Panc1 (cell line): Measurements from ENCODE around the gene DNASE1L3. TPM values are rescaled to one million over a fixed set of nuclear protein-coding genes. Genes with fewer than 3 reads are reported as not detected.

Experiments used
- ATAC-seq: fragments of 200-7000 bp; cut with Tn5 transposase; 2 replicates; pipeline ENCODE4 v1.9.1; 2020; ENCODE audit warnings: mild to moderate bottlenecking, moderate library complexity
- BruUV-seq: library from RNA; stranded (reverse); fragments of 400-500 nt; replicated peaks from 2 replicates; lab custom pipeline; 2021; lab: Mats Ljungman, UMichigan
- CTCF ChIA-PET: fragments of 300-600 bp; sonication (Branson Sonifier 250); formaldehyde crosslinking; loops from one replicate; lab custom pipeline; 2022; ENCODE audit warnings: antibody characterized with exemption; lab: Charles Lee
- POLR2A ChIA-PET: fragments of 300-600 bp; sonication (Branson Sonifier 250); formaldehyde crosslinking; loops from one replicate; lab custom pipeline; 2022; ENCODE audit warnings: antibody characterized with exemption; lab: Charles Lee
- DNase-seq: peaks from one replicate; pipeline ENCODE4 v3.0.0-alpha.2; 2010; ENCODE audit warnings: low read depth, low spot score
- H3K27ac ChIP-seq: 2 replicates; pipeline ENCODE4 v1.5.1; 2011; ENCODE audit warnings: mild to moderate bottlenecking, low read length, inconsistent platforms
- H3K27me3 ChIP-seq: fragments of 200-500 bp; sonication (Bioruptor generic); 2 replicates; pipeline ENCODE4 v1.6.0; 2014; ENCODE audit warnings: low read length, inconsistent platforms; ENCODE audit not compliant: control insufficient read depth, insufficient read depth
- H3K36me3 ChIP-seq: fragments of 200-500 bp; sonication (Bioruptor generic); 2 replicates; pipeline ENCODE4 v1.5.1; 2014; ENCODE audit warnings: inconsistent platforms, mild to moderate bottlenecking, low read length, moderate library complexity; ENCODE audit not compliant: control insufficient read depth, insufficient read depth
- H3K4me1 ChIP-seq: 2 replicates; pipeline ENCODE4 v1.5.1; 2011; ENCODE audit warnings: inconsistent platforms, mild to moderate bottlenecking, low read length, moderate library complexity; ENCODE audit not compliant: control insufficient read depth, insufficient read depth
- H3K4me3 ChIP-seq, 2 experiments: 2 replicates each; pipeline ENCODE4 v1.5.1; 2011 to 2012; ENCODE audit warnings: low read depth in 2 of 2, low read length in 2 of 2, mild to moderate bottlenecking in 2 of 2, inconsistent platforms in 1 of 2, moderate library complexity in 1 of 2
- H3K9me3 ChIP-seq: fragments of 200-500 bp; sonication (Bioruptor generic); 2 replicates; pipeline ENCODE4 v1.5.1; 2014; ENCODE audit warnings: low read depth, mild to moderate bottlenecking, inconsistent platforms, low read length, moderate library complexity; ENCODE audit not compliant: control insufficient read depth, insufficient read depth
- CTCF ChIP-seq: fragments of 450-650 bp; IDR thresholded peaks from 2 replicates; pipeline ENCODE4 v1.5.1; 2017; ENCODE audit warnings: mild to moderate bottlenecking
- POLR2AphosphoS5 ChIP-seq: IDR thresholded peaks from 2 replicates; pipeline ENCODE4 v1.6.1; 2012; ENCODE audit warnings: mild to moderate bottlenecking, low read depth, low read length, moderate library complexity
- REST ChIP-seq, 2 experiments: IDR thresholded peaks; 2 replicates each; pipeline ENCODE4 v1.6.1; 2011 to 2012; ENCODE audit warnings: low read depth in 2 of 2, control low read depth in 1 of 2, low read length in 1 of 2, mild to moderate bottlenecking in 1 of 2, moderate library complexity in 1 of 2; ENCODE audit not compliant: insufficient read depth in 1 of 2
- SIN3A ChIP-seq: IDR thresholded peaks from 2 replicates; pipeline ENCODE4 v1.6.1; 2012; ENCODE audit warnings: low read depth, mild to moderate bottlenecking, low read length, moderate library complexity, borderline replicate concordance; ENCODE audit not compliant: insufficient read depth
- TCF7L2 ChIP-seq: IDR thresholded peaks from 2 replicates; pipeline ENCODE4 v1.6.1; 2011; ENCODE audit warnings: mild to moderate bottlenecking, low read depth, low read length, inconsistent platforms
- in situ Hi-C: cut with HindIII; loops from 2 replicates; pipeline ENCODE4 v1.10.0; 2016; ENCODE audit warnings: low sequenced_read_pairs, low pct_unique_long_range_greater_than_20kb
- intact Hi-C: fragments of 100-400 bp; cut with micrococcal nuclease; formaldehyde crosslinking; loops from one replicate; pipeline ENCODE4 v1.10.0; 2022; ENCODE audit not compliant: unreplicated experiment
- total RNA-seq: library from RNA; stranded (reverse); gene quantifications from one replicate; pipeline ENCODE4 v1.2.1, GENCODE V29; 2021; ENCODE audit not compliant: unreplicated experiment

DNASE1L3 gene
- total RNA-seq, 1 experiment from 2014 or later: not detected

DNA sequence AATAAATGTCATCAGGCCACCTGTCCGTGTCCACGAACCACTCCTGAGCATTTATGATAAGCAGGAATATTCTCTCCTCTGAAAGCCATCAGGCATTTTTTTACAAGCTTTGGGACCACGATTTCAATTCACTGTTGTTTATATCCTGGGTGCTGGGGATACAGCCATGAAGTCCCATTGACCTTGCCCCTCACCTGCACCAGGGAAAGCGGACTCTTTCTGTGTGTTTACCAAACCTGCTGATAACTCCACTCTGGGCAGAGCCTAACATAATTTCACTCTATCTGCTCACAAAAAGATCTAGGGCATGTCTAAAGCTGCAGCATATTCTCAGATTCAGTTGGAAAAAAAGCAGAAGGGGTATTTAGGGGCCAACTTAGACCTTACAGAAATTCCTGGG is 4.8 kb downstream of the DNASE1L3 start:
- POLR2A ChIA-PET: no interaction called here
- no peaks in the 10 kb centered on the region for H3K27me3 ChIP-seq
- H3K27ac ChIP-seq: no peak overlapping the region
- intact Hi-C loops: no loop called here
- TF ChIP-seq SIN3A (no peak), POLR2AphosphoS5 (no peak), REST (IDR thresholded peaks at IDR 0.05; ENCODE audit: insufficient read depth in 1 of 2, low read depth in 2 of 2, low read length in 1 of 2) (no peak), CTCF (no peak), TCF7L2 (no peak)
- CTCF ChIA-PET: no interaction called here
- in situ Hi-C loops: no loop called here
- DNase-seq: no peak
- BruUV-seq: no TSS peak
- no peaks in the 10 kb centered on the region for H3K9me3 ChIP-seq
- no peak; the same call in 1 of the 2 replicates for ATAC-seq
- H3K36me3 ChIP-seq: no peaks in the 10 kb centered on the region
- no peak overlapping the region for H3K4me3 ChIP-seq
- H3K4me1 ChIP-seq: no peaks in the 10 kb centered on the region

DNA sequence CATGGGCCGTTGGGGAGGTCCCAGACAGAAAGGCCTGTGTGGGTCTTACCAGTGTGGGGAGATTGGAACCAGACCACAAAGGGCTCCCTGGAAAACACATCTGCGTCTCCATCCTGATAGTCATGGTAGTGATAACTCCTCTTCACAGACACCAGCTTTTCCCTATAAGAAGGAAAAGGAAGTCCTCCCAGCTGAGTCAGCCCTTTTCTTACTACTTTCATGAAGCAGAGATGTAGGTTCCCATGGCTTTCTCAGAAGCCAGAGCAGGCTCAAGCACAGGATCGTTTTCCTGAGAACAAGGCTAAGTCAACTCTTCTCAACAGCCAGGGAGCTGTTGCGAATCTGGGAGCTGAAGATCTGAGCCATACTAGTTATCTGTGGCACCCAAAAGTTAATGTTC is 6.1 kb downstream of the DNASE1L3 start:
- no peak for DNase-seq
- no peaks in the 10 kb centered on the region for H3K27me3 ChIP-seq
- CTCF ChIA-PET: no interaction called here
- ATAC-seq: no peak
- H3K36me3 ChIP-seq: no peaks in the 10 kb centered on the region
- POLR2A ChIA-PET: no interaction called here
- TF ChIP-seq TCF7L2: no peak
- TF ChIP-seq SIN3A: no peak
- TF ChIP-seq REST (IDR thresholded peaks at IDR 0.05; ENCODE audit: insufficient read depth in 1 of 2, low read depth in 2 of 2, low read length in 1 of 2): no peak
- no peak for TF ChIP-seq CTCF
- no peak for TF ChIP-seq POLR2AphosphoS5
- no peak overlapping the region for H3K27ac ChIP-seq
- in situ Hi-C loops (no loop called here), intact Hi-C loops (no loop called here)
- H3K9me3 ChIP-seq: no peaks in the 10 kb centered on the region
- BruUV-seq: no TSS peak
- no peaks in the 10 kb centered on the region for H3K4me1 ChIP-seq
- no peak overlapping the region for H3K4me3 ChIP-seq
